WTC11 (cell line): ENCODE data around the gene HDLBP. TPM values are rescaled to one million over a fixed set of nuclear protein-coding genes. Genes with fewer than 3 reads are reported as not detected.
"Not testable (repeated sequence)": the region's sequence is repeated elsewhere in the genome, so short reads cannot be mapped to it uniquely, and the experiment has no call there.

Experiments
- ATAC-seq: fragments of 200-7000 bp; cut with Tn5 transposase; 2 replicates; pipeline ENCODE4 v1.10.0; 2021; ENCODE audit warnings: mild to moderate bottlenecking, moderate library complexity
- CTCF ChIA-PET: fragments of 300-600 bp; sonication (Branson Sonifier 250); formaldehyde crosslinking; loops from one replicate; lab custom pipeline; 2021; ENCODE audit warnings: antibody characterized with exemption; lab: Charles Lee
- POLR2A ChIA-PET: fragments of 350-600 bp; sonication (Branson Sonifier 250); formaldehyde crosslinking; loops from one replicate; lab custom pipeline; 2021; ENCODE audit warnings: antibody characterized with exemption; lab: Charles Lee
- DNase-seq: peaks from one replicate; pipeline ENCODE4 v3.0.0; 2021; ENCODE audit warnings: low spot score
- H3K27ac Mint-ChIP-seq: 2 replicates; pipeline ENCODE4 v1.8.0; 2021; ENCODE audit warnings: mixed read lengths
- H3K27me3 Mint-ChIP-seq: 2 replicates; pipeline ENCODE4 v1.8.0; 2021; ENCODE audit warnings: low read depth, mild to moderate bottlenecking, moderate library complexity, mixed read lengths
- H3K36me3 Mint-ChIP-seq: 2 replicates; pipeline ENCODE4 v1.8.0; 2021; ENCODE audit warnings: mixed read lengths
- H3K4me1 Mint-ChIP-seq: 2 replicates; pipeline ENCODE4 v1.8.0; 2022; ENCODE audit warnings: mixed read lengths
- H3K4me3 Mint-ChIP-seq: 2 replicates; pipeline ENCODE4 v1.8.0; 2021; ENCODE audit warnings: mild to moderate bottlenecking, moderate library complexity, mixed read lengths
- H3K9me3 Mint-ChIP-seq: 2 replicates; pipeline ENCODE4 v1.8.0; 2021; ENCODE audit warnings: mixed read lengths
- ARID4B ChIP-seq: sonication (generic); formaldehyde crosslinking; IDR thresholded peaks from 2 replicates; pipeline ENCODE4 v1.8.0; 2023; ENCODE audit warnings: missing genetic modification reagents, mild to moderate bottlenecking, borderline replicate concordance
- CREB1 ChIP-seq: sonication (generic); formaldehyde crosslinking; IDR thresholded peaks from 2 replicates; pipeline ENCODE4 v1.8.0; 2023; ENCODE audit warnings: mild to moderate bottlenecking, missing genetic modification reagents
- E2F1 ChIP-seq: sonication (generic); formaldehyde crosslinking; IDR thresholded peaks from 2 replicates; pipeline ENCODE4 v1.8.0; 2022; ENCODE audit warnings: mild to moderate bottlenecking, missing genetic modification reagents
- HMGA2 ChIP-seq: fragments of 250-450 bp; sonication (Bioruptor Pico); IDR thresholded peaks from 2 replicates; pipeline ENCODE4 v1.4.0; 2021; ENCODE audit warnings: mild to moderate bottlenecking, moderate library complexity
- JUN ChIP-seq: sonication (generic); formaldehyde crosslinking; IDR thresholded peaks from 2 replicates; pipeline ENCODE4 v1.8.0; 2023; ENCODE audit warnings: mild to moderate bottlenecking, missing genetic modification reagents
- PREB ChIP-seq: sonication (generic); formaldehyde crosslinking; IDR thresholded peaks from 2 replicates; pipeline ENCODE4 v1.8.1; 2022; ENCODE audit warnings: mild to moderate bottlenecking, missing genetic modification reagents, moderate library complexity, borderline replicate concordance
- SOX15 ChIP-seq: fragments of 250-450 bp; sonication (Bioruptor Pico); IDR thresholded peaks from 2 replicates; pipeline ENCODE4 v1.9.0; 2021; ENCODE audit warnings: mild to moderate bottlenecking
- ZBTB21 ChIP-seq: sonication (generic); formaldehyde crosslinking; IDR thresholded peaks from 2 replicates; pipeline ENCODE4 v1.8.1; 2023; ENCODE audit warnings: mild to moderate bottlenecking, missing genetic modification reagents, borderline replicate concordance
- ZNF121 ChIP-seq: sonication (generic); formaldehyde crosslinking; IDR thresholded peaks from 2 replicates; pipeline ENCODE4 v1.8.0; 2023; ENCODE audit warnings: missing genetic modification reagents
- ZNF416 ChIP-seq: fragments of 250-450 bp; sonication (Bioruptor Pico); IDR thresholded peaks from 2 replicates; pipeline ENCODE4 v1.9.0; 2021; ENCODE audit warnings: mild to moderate bottlenecking, inconsistent platforms
- ZNF512 ChIP-seq: sonication (generic); formaldehyde crosslinking; IDR thresholded peaks from 2 replicates; pipeline ENCODE4 v1.8.1; 2022; ENCODE audit warnings: missing genetic modification reagents, borderline replicate concordance
- total RNA-seq: library from RNA; stranded (reverse); gene quantifications from 3 replicates; pipeline ENCODE4 v1.2.3, GENCODE V29; 2021
- TF ChIP-seq, protein P1 (sequence below): fragments of 250-450 bp; sonication (Bioruptor Pico); IDR thresholded peaks from 2 replicates; pipeline ENCODE4 v1.8.0; 2021; ENCODE audit warnings: mild to moderate bottlenecking
- TF ChIP-seq, protein P2 (sequence below): sonication (generic); formaldehyde crosslinking; IDR thresholded peaks from 2 replicates; pipeline ENCODE4 v1.8.0; 2022; ENCODE audit warnings: mild to moderate bottlenecking, missing genetic modification reagents
- TF ChIP-seq, protein P3 (sequence below): sonication (generic); formaldehyde crosslinking; IDR thresholded peaks from 2 replicates; pipeline ENCODE4 v1.8.0; 2023; ENCODE audit warnings: mild to moderate bottlenecking, missing genetic modification reagents
- TF ChIP-seq, protein P4 (sequence below): sonication (generic); formaldehyde crosslinking; IDR thresholded peaks from 2 replicates; pipeline ENCODE4 v1.8.1; 2023; ENCODE audit warnings: mild to moderate bottlenecking, missing genetic modification reagents, moderate library complexity

HDLBP gene
- total RNA-seq, 1 experiment from 2014 or later = 368 TPM

GRCh38 chr2:241321033-241321432 lies 5.6 kb upstream of the HDLBP start:
- no peak for DNase-seq
- ChIA-PET POLR2A (no interaction called here), CTCF (no interaction called here)
- Mint-ChIP-seq H3K36me3 (peaks cover 33% of the 10 kb centered on the region), H3K9me3 (no peaks in the 10 kb centered on the region), H3K27ac (peak overlapping the region; percentile 93), H3K4me3 (peak overlapping the region; percentile 0; the same call in 1 of the 2 replicates), H3K4me1 (peaks cover 57% of the 10 kb centered on the region), H3K27me3 (no peaks in the 10 kb centered on the region)
- ATAC-seq = no peak
- TF ChIP-seq HMGA2 (CRISPR knock-in tag) = no peak
- TF ChIP-seq, protein P1, sequence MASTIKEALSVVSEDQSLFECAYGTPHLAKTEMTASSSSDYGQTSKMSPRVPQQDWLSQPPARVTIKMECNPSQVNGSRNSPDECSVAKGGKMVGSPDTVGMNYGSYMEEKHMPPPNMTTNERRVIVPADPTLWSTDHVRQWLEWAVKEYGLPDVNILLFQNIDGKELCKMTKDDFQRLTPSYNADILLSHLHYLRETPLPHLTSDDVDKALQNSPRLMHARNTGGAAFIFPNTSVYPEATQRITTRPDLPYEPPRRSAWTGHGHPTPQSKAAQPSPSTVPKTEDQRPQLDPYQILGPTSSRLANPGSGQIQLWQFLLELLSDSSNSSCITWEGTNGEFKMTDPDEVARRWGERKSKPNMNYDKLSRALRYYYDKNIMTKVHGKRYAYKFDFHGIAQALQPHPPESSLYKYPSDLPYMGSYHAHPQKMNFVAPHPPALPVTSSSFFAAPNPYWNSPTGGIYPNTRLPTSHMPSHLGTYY (CRISPR knock-in tag) = no peak
- no peak for TF ChIP-seq JUN (CRISPR knock-in tag)
- no peak for TF ChIP-seq ZNF512 (CRISPR knock-in tag)
- TF ChIP-seq ZBTB21 (CRISPR knock-in tag) = no peak
- TF ChIP-seq SOX15 (CRISPR knock-in tag) = no peak
- no peak for TF ChIP-seq E2F1 (CRISPR knock-in tag)
- TF ChIP-seq, protein P2, sequence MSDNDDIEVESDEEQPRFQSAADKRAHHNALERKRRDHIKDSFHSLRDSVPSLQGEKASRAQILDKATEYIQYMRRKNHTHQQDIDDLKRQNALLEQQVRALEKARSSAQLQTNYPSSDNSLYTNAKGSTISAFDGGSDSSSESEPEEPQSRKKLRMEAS (CRISPR knock-in tag) = no peak
- TF ChIP-seq, protein P3, sequence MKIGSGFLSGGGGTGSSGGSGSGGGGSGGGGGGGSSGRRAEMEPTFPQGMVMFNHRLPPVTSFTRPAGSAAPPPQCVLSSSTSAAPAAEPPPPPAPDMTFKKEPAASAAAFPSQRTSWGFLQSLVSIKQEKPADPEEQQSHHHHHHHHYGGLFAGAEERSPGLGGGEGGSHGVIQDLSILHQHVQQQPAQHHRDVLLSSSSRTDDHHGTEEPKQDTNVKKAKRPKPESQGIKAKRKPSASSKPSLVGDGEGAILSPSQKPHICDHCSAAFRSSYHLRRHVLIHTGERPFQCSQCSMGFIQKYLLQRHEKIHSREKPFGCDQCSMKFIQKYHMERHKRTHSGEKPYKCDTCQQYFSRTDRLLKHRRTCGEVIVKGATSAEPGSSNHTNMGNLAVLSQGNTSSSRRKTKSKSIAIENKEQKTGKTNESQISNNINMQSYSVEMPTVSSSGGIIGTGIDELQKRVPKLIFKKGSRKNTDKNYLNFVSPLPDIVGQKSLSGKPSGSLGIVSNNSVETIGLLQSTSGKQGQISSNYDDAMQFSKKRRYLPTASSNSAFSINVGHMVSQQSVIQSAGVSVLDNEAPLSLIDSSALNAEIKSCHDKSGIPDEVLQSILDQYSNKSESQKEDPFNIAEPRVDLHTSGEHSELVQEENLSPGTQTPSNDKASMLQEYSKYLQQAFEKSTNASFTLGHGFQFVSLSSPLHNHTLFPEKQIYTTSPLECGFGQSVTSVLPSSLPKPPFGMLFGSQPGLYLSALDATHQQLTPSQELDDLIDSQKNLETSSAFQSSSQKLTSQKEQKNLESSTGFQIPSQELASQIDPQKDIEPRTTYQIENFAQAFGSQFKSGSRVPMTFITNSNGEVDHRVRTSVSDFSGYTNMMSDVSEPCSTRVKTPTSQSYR (CRISPR knock-in tag) = no peak

DNA sequence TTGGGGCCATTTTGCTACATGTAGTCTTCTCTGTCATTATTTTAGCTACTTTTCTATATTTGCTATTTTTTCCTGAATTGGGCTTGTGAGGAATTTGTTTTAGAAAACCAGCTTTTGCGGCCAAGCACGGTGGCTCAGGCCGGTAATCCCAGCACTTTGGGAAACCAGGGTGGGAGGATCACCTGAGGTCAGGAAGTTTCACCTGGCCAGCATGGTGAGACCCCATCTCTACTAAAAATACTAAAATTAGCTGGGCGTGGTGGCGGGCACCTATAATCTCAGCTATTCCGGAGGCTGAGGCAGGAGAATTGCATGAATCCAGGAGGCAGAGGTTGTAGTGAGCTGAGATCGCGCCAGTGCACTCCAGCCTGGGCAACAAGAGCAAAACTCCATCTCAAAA lies 4.9 kb upstream of the HDLBP start:
- DNase-seq (no peak), ATAC-seq (no peak)
- Mint-ChIP-seq H3K36me3 (peaks cover 28% of the 10 kb centered on the region), H3K27me3 (no peaks in the 10 kb centered on the region), H3K9me3 (no peaks in the 10 kb centered on the region), H3K4me1 (peaks cover 57% of the 10 kb centered on the region), H3K27ac (peak overlapping the region; percentile 68), H3K4me3 (peak overlapping the region; percentile 27)
- ChIA-PET POLR2A (no interaction called here), CTCF (no interaction called here)
- no peak for TF ChIP-seq ZNF416 (CRISPR knock-in tag)
- TF ChIP-seq ZNF121 (CRISPR knock-in tag) = peak; percentile 67; the same call in 1 of the 2 replicates

DNA sequence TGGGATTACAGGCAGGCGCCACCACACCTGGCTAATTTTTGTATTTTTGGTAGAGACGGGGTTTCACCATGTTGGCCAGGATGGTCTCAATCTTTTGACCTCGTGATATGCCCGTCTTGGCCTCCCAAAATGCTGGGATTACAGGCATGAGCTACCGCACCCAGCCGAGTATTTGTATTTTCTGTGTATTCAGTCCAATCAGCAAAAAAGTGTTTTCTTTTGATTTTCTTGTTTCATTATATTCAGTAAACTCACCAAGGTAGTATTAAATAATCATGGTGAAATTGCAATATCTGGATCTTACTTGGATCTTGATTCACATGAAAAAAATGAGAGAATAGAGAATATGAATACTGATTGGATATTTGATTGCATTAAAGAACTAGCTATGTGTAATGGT lies 3.4 kb upstream of the HDLBP start:
- ATAC-seq = not testable (repeated sequence)
- POLR2A ChIA-PET = interaction anchor here (0.6 kb wide), 1 partner anchor 103 kb away, joined by 3 read pairs; no protein-coding TSS in a partner anchor

DNA sequence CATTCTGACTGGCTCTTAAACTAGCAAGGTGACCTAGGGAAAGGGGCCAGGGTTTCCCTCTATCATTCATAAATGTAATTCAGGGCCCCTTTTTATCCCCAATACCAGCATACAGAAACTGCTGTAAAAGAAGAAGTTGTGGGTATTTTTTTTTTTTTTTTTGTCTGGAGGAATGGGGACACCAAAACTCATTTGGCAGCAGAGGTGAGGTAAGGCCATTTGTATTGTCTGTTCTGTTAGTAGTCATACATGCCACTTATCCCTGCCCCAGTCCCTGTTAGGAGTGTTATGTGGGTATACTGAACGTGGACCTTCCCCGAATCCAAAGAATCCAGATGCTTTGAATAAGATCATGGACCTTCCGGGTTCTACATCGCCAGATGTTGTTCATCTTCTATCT lies 1.9 kb upstream of the HDLBP start:
- H3K9me3 Mint-ChIP-seq = no peaks in the 10 kb centered on the region
- H3K4me1 Mint-ChIP-seq = peaks cover 65% of the 10 kb centered on the region
- peak overlapping the region; percentile 61; the same call in 1 of the 2 replicates for H3K27ac Mint-ChIP-seq
- H3K27me3 Mint-ChIP-seq = no peaks in the 10 kb centered on the region
- H3K4me3 Mint-ChIP-seq = peak overlapping the region; percentile 99
- peaks cover 13% of the 10 kb centered on the region for H3K36me3 Mint-ChIP-seq
- ATAC-seq (no peak), DNase-seq (no peak)
- ChIA-PET POLR2A (no interaction called here), CTCF (no interaction called here)
- TF ChIP-seq ARID4B = no peak
- TF ChIP-seq CREB1 (CRISPR knock-in tag) = no peak
- TF ChIP-seq, protein P4, sequence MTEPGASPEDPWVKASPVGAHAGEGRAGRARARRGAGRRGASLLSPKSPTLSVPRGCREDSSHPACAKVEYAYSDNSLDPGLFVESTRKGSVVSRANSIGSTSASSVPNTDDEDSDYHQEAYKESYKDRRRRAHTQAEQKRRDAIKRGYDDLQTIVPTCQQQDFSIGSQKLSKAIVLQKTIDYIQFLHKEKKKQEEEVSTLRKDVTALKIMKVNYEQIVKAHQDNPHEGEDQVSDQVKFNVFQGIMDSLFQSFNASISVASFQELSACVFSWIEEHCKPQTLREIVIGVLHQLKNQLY = no peak
- TF ChIP-seq PREB (CRISPR knock-in tag) = no peak

More for the DNA sequence above, 3.4 kb upstream of the HDLBP start:
- H3K27me3 Mint-ChIP-seq, H3K9me3 Mint-ChIP-seq, DNase-seq, CTCF ChIA-PET: not testable (repeated sequence)
- Mint-ChIP-seq H3K4me3 (peak overlapping the region; percentile 99), H3K27ac (peak overlapping the region; percentile 57), H3K36me3 (peaks cover 17% of the 10 kb centered on the region), H3K4me1 (peaks cover 56% of the 10 kb centered on the region)
